Activated B cell treated with CpG ODN at 0.5 μM for 24 hours (primary cell): ENCODE results near the gene HYDIN. TPM values are rescaled to one million over a fixed set of nuclear protein-coding genes. Genes with fewer than 3 reads are reported as not detected.

Experiments used
- ATAC-seq: fragments of 200-7000 bp; cut with Tn5 transposase; one replicate; pipeline ENCODE4 v1.10.0; 2021; ENCODE audit warnings: low read depth, mild to moderate bottlenecking, moderate library complexity
- CTCF ChIA-PET: fragments of 350-600 bp; sonication (Branson Sonifier 250); formaldehyde crosslinking; loops from one replicate; lab custom pipeline; 2021; ENCODE audit warnings: antibody characterized with exemption; lab: Charles Lee
- POLR2A ChIA-PET: fragments of 350-600 bp; sonication (Branson Sonifier 250); formaldehyde crosslinking; loops from one replicate; lab custom pipeline; 2021; ENCODE audit warnings: antibody characterized with exemption; lab: Charles Lee
- DNase-seq: peaks from one replicate; pipeline ENCODE4 v3.0.0; 2022
- H3K27ac Mint-ChIP-seq: one replicate; pipeline ENCODE4 v1.8.0; 2020; ENCODE audit warnings: mixed read lengths
- H3K27me3 Mint-ChIP-seq: one replicate; pipeline ENCODE4 v1.8.0; 2021; ENCODE audit warnings: mixed read lengths
- H3K36me3 Mint-ChIP-seq: one replicate; pipeline ENCODE4 v1.8.0; 2021; ENCODE audit warnings: low read depth, mixed read lengths
- H3K4me1 Mint-ChIP-seq: one replicate; pipeline ENCODE4 v1.8.0; 2021; ENCODE audit warnings: mixed read lengths
- H3K4me3 Mint-ChIP-seq: one replicate; pipeline ENCODE4 v1.8.0; 2020; ENCODE audit warnings: mild to moderate bottlenecking, mixed read lengths
- H3K9me3 Mint-ChIP-seq: one replicate; pipeline ENCODE4 v1.8.0; 2020; ENCODE audit warnings: mixed read lengths
- CTCF ChIP-seq: fragments of 200-600 bp; IDR thresholded peaks from one replicate; pipeline ENCODE4 v1.8.0; 2022; ENCODE audit warnings: antibody characterized with exemption, mild to moderate bottlenecking
- intact Hi-C: fragments of 100-400 bp; cut with micrococcal nuclease; formaldehyde crosslinking; loops from one replicate; pipeline ENCODE4 v1.15.1; 2024
- total RNA-seq: library from RNA; stranded (reverse); gene quantifications from 2 replicates; pipeline ENCODE4 v1.2.3, GENCODE V29; 2022

The HYDIN gene
- total RNA-seq, 1 donor from 2014 or later, result not detected

- H3K9me3 Mint-ChIP-seq, result no peaks in the 10 kb centered on the region
- ChIA-PET CTCF (no interaction called here), POLR2A (interaction anchor here (1.2 kb wide), 1 partner anchor 34 kb away, joined by 5 read pairs; the partner anchor contains the start of gene CMTR2)
- intact Hi-C loops, result no loop called here
- no peak overlapping the region for H3K27ac Mint-ChIP-seq
- H3K36me3 Mint-ChIP-seq, result no peaks in the 10 kb centered on the region
- ATAC-seq, result no peak
- peaks cover 2% of the 10 kb centered on the region for H3K27me3 Mint-ChIP-seq
- peaks cover 16% of the 10 kb centered on the region for H3K4me1 Mint-ChIP-seq
- DNase-seq, result no peak
- no peak for TF ChIP-seq CTCF
- no peak overlapping the region for H3K4me3 Mint-ChIP-seq
Measured at GRCh38 chr16:71255721-71256120, 25.2 kb upstream of the HYDIN start.

GRCh38 chr16:71254832-71255525 is 24.5 kb upstream of the HYDIN start:
- ChIA-PET CTCF (no interaction called here), POLR2A (interaction anchor here (1.2 kb wide), 1 partner anchor 35 kb away, joined by 5 read pairs; the partner anchor contains the start of gene CMTR2)
- Mint-ChIP-seq H3K27me3 (peaks cover 2% of the 10 kb centered on the region), H3K27ac (no peak overlapping the region), H3K9me3 (no peaks in the 10 kb centered on the region), H3K4me1 (peaks cover 16% of the 10 kb centered on the region), H3K4me3 (no peak overlapping the region), H3K36me3 (no peaks in the 10 kb centered on the region)
- ATAC-seq (no peak), DNase-seq (no peak)
- no peak for TF ChIP-seq CTCF
- intact Hi-C loops, result no loop called here

- H3K4me1 Mint-ChIP-seq, result peaks cover 12% of the 10 kb centered on the region
- ATAC-seq, result no peak
- TF ChIP-seq CTCF, result no peak
- peaks cover 3% of the 10 kb centered on the region for H3K27me3 Mint-ChIP-seq
- H3K36me3 Mint-ChIP-seq, result no peaks in the 10 kb centered on the region
- CTCF ChIA-PET, result interaction anchor here (2.3 kb wide), 1 partner anchor 61 kb away, joined by 11 read pairs; no protein-coding TSS in a partner anchor
- no peak overlapping the region for H3K27ac Mint-ChIP-seq
- no peak overlapping the region for H3K4me3 Mint-ChIP-seq
- DNase-seq, result no peak
- POLR2A ChIA-PET, result no interaction called here
- intact Hi-C loops, result no loop called here
- H3K9me3 Mint-ChIP-seq, result no peaks in the 10 kb centered on the region
Measured at GRCh38 chr16:71250461-71251235, 20.1 kb upstream of the HYDIN start.

GRCh38 chr16:71249399-71249798 is 18.9 kb upstream of the HYDIN start:
- ChIA-PET CTCF (interaction anchor here (2.3 kb wide), 1 partner anchor 63 kb away, joined by 11 read pairs; no protein-coding TSS in a partner anchor), POLR2A (no interaction called here)
- no peaks in the 10 kb centered on the region for H3K36me3 Mint-ChIP-seq
- peaks cover 5% of the 10 kb centered on the region for H3K27me3 Mint-ChIP-seq
- no peak for TF ChIP-seq CTCF
- H3K9me3 Mint-ChIP-seq, result no peaks in the 10 kb centered on the region
- H3K4me3 Mint-ChIP-seq, result no peak overlapping the region
- DNase-seq, result no peak
- intact Hi-C loops, result no loop called here
- no peak for ATAC-seq
- H3K27ac Mint-ChIP-seq, result no peak overlapping the region
- no peaks in the 10 kb centered on the region for H3K4me1 Mint-ChIP-seq

- CTCF ChIA-PET, result no interaction called here
Measured at GRCh38 chr16:71247478-71247877, 17.0 kb upstream of the HYDIN start.

More at GRCh38 chr16:71247478-71247877, 17.0 kb upstream of the HYDIN start:
- no peak overlapping the region for H3K27ac Mint-ChIP-seq
- H3K9me3 Mint-ChIP-seq, result no peaks in the 10 kb centered on the region
- ATAC-seq (no peak), DNase-seq (no peak)
- TF ChIP-seq CTCF, result no peak
- peaks cover 5% of the 10 kb centered on the region for H3K27me3 Mint-ChIP-seq
- H3K36me3 Mint-ChIP-seq, result no peaks in the 10 kb centered on the region
- POLR2A ChIA-PET, result interaction anchor here (0.5 kb wide), 1 partner anchor 21 kb away, joined by 4 read pairs; no protein-coding TSS in a partner anchor
- no peaks in the 10 kb centered on the region for H3K4me1 Mint-ChIP-seq
- intact Hi-C loops, result no loop called here
- no peak overlapping the region for H3K4me3 Mint-ChIP-seq
